Measurements from ENCODE around the gene WIZ.

WIZ gene

GRCh38 chr19:15466851-15467733, 17.3 kb upstream of the WIZ start:
- peak; percentile 91 for DNase-seq

GRCh38 chr19:15464394-15465385, 14.9 kb upstream of the WIZ start, which contains the start of gene RASAL3:
Gene RASAL3, minus strand, starts transcription at chr19:15464544. Its CDS starts 186 bp downstream, at chr19:15464358.
- DNase-seq, result peak; percentile 91

- DNase-seq, result peak; percentile 93
These were observed 14.2 kb upstream of the WIZ start for GRCh38 chr19:15463861-15464371.

GRCh38 chr19:15461694-15462093, 11.9 kb upstream of the WIZ start:
- no peak for DNase-seq

- no peak for DNase-seq
These were observed 8.1 kb upstream of the WIZ start for GRCh38 chr19:15457701-15458484.

GRCh38 chr19:15456871-15457700, 7.3 kb upstream of the WIZ start:
- DNase-seq, result no peak

GRCh38 chr19:15456441-15456840, 6.7 kb upstream of the WIZ start:
- no peak for DNase-seq

GRCh38 chr19:15455996-15456395, 6.2 kb upstream of the WIZ start:
- DNase-seq, result no peak

- DNase-seq, result no peak
These were observed 4.4 kb upstream of the WIZ start for GRCh38 chr19:15453906-15454860.

GRCh38 chr19:15453091-15453578, 3.4 kb upstream of the WIZ start:
- no peak for DNase-seq

- peak; percentile 8 for DNase-seq
These were observed 2.6 kb upstream of the WIZ start for GRCh38 chr19:15452111-15453047.

GRCh38 chr19:15450528-15450890, 753 bp upstream of the WIZ start:
- DNase-seq, result no peak

GRCh38 chr19:15448778-15449619, 757 bp downstream of the WIZ start:
- no peak for DNase-seq

GRCh38 chr19:15448044-15448777, 1.5 kb downstream of the WIZ start:
- DNase-seq, result no peak

- no peak for DNase-seq
These were observed 2.7 kb downstream of the WIZ start for GRCh38 chr19:15447057-15447456.

GRCh38 chr19:15445807-15446376, 3.9 kb downstream of the WIZ start:
- no peak for DNase-seq

GRCh38 chr19:15445227-15445605, 4.5 kb downstream of the WIZ start:
- no peak for DNase-seq
